ENCODE measurements around the gene CD151. TPM values are rescaled to one million over a fixed set of nuclear protein-coding genes. Genes with fewer than 3 reads are reported as not detected.
A peak's percentile ranks its signal among the peaks of the same experiment; 100 is the strongest.

Gene CD151
- polyA plus RNA-seq, 1 donor from 2014 or later, result 13.8 TPM

GRCh38 chr11:883527-883926, 50.8 kb downstream of the CD151 start:
- Mint-ChIP-seq H3K27me3 (no peaks in the 10 kb centered on the region), H3K36me3 (peaks cover 3% of the 10 kb centered on the region), H3K9me3 (no peaks in the 10 kb centered on the region), H3K4me1 (peaks cover 0 to 2% (median 0%) of the 10 kb centered on the region in 3 donors), H3K27ac (no peak overlapping the region), H3K4me3 (no peak overlapping the region)

DNA sequence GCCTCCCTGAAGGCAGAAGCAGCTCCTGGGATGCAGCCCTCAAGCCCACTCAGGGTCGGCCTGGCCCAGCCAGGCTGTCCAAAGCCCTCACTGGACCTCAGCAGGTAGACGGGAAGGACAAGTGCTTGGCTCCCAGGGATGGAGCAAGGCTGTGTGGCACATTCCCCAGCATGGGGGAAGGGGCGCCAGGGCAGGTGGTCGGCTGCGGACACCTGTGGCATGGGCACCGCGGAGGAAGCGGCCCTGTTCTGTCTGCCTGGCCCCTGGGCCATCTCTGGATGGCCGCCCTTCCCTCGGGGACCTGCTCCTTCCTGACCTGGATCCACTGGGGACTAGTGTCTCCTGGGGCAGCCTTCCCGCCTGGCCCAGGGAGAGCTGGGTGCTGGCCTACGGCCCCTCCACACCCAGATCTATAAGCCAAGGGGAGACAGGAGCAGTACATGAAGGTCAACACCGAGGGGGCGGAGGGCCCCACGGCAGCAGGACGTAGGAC, 51.9 kb downstream of the CD151 start:
- no peaks in the 10 kb centered on the region for H3K9me3 Mint-ChIP-seq
- H3K4me1 Mint-ChIP-seq, result peaks cover 0 to 2% (median 0%) of the 10 kb centered on the region in 3 donors
- H3K27ac Mint-ChIP-seq, result no peak overlapping the region
- no peak overlapping the region for H3K4me3 Mint-ChIP-seq
- H3K27me3 Mint-ChIP-seq, result no peaks in the 10 kb centered on the region
- H3K36me3 Mint-ChIP-seq, result peaks cover 5% of the 10 kb centered on the region

GRCh38 chr11:886568-886967, 53.8 kb downstream of the CD151 start:
- H3K4me3 Mint-ChIP-seq, result no peak overlapping the region
- peak overlapping the region in 1 of 3 donors; percentile 48 for H3K27ac Mint-ChIP-seq
- peaks cover 5% of the 10 kb centered on the region for H3K36me3 Mint-ChIP-seq
- no peaks in the 10 kb centered on the region for H3K9me3 Mint-ChIP-seq
- H3K4me1 Mint-ChIP-seq, result peaks cover 0 to 2% (median 0%) of the 10 kb centered on the region in 3 donors
- no peaks in the 10 kb centered on the region for H3K27me3 Mint-ChIP-seq

DNA sequence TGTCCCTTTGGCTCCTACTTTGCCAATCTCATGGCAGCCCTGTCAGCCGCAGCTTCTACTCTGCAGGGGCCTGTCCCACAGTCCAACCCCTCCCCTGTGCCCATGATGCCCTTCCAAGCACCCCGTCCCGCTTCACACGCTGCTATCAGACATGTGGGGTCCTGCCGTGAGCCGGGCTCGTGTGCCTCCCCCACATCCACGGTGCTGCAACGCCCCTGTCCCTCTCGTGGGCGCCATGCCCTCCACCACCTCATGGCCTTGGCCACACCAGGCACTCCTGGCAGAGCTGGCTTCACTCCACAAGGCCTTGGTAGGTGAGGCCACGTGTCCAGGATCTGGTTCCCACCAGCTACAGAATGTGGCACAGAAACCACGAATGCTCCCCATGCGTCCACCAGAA, 54.8 kb downstream of the CD151 start:
- no peak overlapping the region for H3K27ac Mint-ChIP-seq
- H3K9me3 Mint-ChIP-seq, result no peaks in the 10 kb centered on the region
- no peak overlapping the region for H3K4me3 Mint-ChIP-seq
- peaks cover 5% of the 10 kb centered on the region for H3K36me3 Mint-ChIP-seq
- H3K4me1 Mint-ChIP-seq, result peaks cover 0 to 2% (median 0%) of the 10 kb centered on the region in 3 donors
- H3K27me3 Mint-ChIP-seq, result no peaks in the 10 kb centered on the region

Other genes with a start within 250 kb of the CD151 start
- 103 TPM for gene IRF7, start 217.0 kb upstream of the CD151 start, polyA plus RNA-seq
- gene CDHR5, start 208.0 kb upstream of the CD151 start, polyA plus RNA-seq, result not detected
- not detected for gene SCT, start 205.8 kb upstream of the CD151 start, polyA plus RNA-seq
- gene DRD4, start 195.7 kb upstream of the CD151 start, polyA plus RNA-seq, result not detected
- gene DEAF1, start 137.7 kb upstream of the CD151 start, polyA plus RNA-seq, result 25.6 TPM
- gene TMEM80, start 137.1 kb upstream of the CD151 start, polyA plus RNA-seq, result 35.6 TPM
- gene EPS8L2, start 126.7 kb upstream of the CD151 start, polyA plus RNA-seq, result 17.3 TPM
- 246 TPM for gene TALDO1, start 85.5 kb upstream of the CD151 start, polyA plus RNA-seq
- 30.7 TPM for gene GATD1, start 55.5 kb upstream of the CD151 start, polyA plus RNA-seq
- 0.99 TPM for gene CEND1, start 42.9 kb upstream of the CD151 start, polyA plus RNA-seq
- gene SLC25A22, start 34.7 kb upstream of the CD151 start, polyA plus RNA-seq, result 9.5 TPM
- gene PIDD1, start 27.7 kb upstream of the CD151 start, polyA plus RNA-seq, result 6.4 TPM
- 4,588 TPM for gene RPLP2, start 23.0 kb upstream of the CD151 start, polyA plus RNA-seq
- 51.1 TPM for gene PNPLA2, start 14.0 kb upstream of the CD151 start, polyA plus RNA-seq
- gene CRACR2B, start 5.0 kb upstream of the CD151 start, polyA plus RNA-seq, result 20.0 TPM
- 96.7 TPM for gene POLR2L, start 9.6 kb downstream of the CD151 start, polyA plus RNA-seq
- 2.1 TPM for gene TSPAN4, start 9.9 kb downstream of the CD151 start, polyA plus RNA-seq
- gene CHID1, start 77.9 kb downstream of the CD151 start, polyA plus RNA-seq, result 47.5 TPM
- 7.1 TPM for gene AP2A2, start 92.9 kb downstream of the CD151 start, polyA plus RNA-seq
- gene MUC6, start 203.8 kb downstream of the CD151 start, polyA plus RNA-seq, result not detected
- gene MUC2, start 241.9 kb downstream of the CD151 start, polyA plus RNA-seq, result not detected

Measured in IgD-negative memory B cell (primary cell).